CD14-positive monocyte (primary cell): ENCODE data around the gene STMN3. TPM values are rescaled to one million over a fixed set of nuclear protein-coding genes. Genes with fewer than 3 reads are reported as not detected.
A peak's percentile ranks its signal among the peaks of the same experiment; 100 is the strongest.

Experiments used
- DNase-seq, 3 donors: peaks; one replicate each; pipeline ENCODE4 v3.0.0-alpha.2; 2011 to 2022
- H2AFZ ChIP-seq: 2 replicates; pipeline ENCODE4 v1.6.0; 2012; ENCODE audit warnings: mild to moderate bottlenecking, low read depth, low read length, inconsistent platforms; ENCODE audit not compliant: insufficient read depth, poor library complexity, severe bottlenecking
- H3K27ac ChIP-seq, 2 donors: 1 replicate in 1 of 2; 2 replicates in 1 of 2; pipeline ENCODE4 v1.5.1; 2012 to 2013; ENCODE audit warnings: low read length in 2 of 2, control low read depth in 1 of 2, inconsistent platforms in 1 of 2, low read depth in 1 of 2, mild to moderate bottlenecking in 1 of 2
- H3K27me3 ChIP-seq, 2 donors: one replicate each; pipeline versions ENCODE4 v1.6.0 to v1.6.1; 2011 to 2013; ENCODE audit warnings: low read length in 2 of 2; ENCODE audit not compliant: control insufficient read depth in 2 of 2, insufficient read depth in 2 of 2
- H3K36me3 ChIP-seq, 2 donors: replicated peaks in 1 of 2; 1 replicate in 1 of 2; 2 replicates in 1 of 2; pipeline versions ENCODE4 v1.5.1 to v1.6.1; 2012 to 2013; ENCODE audit warnings: low read length in 2 of 2, control low read depth in 1 of 2, inconsistent platforms in 1 of 2, mild to moderate bottlenecking in 1 of 2; ENCODE audit not compliant: insufficient read depth in 2 of 2, control insufficient read depth in 1 of 2
- H3K4me1 ChIP-seq, 2 donors: 1 replicate in 1 of 2; 2 replicates in 1 of 2; pipeline versions ENCODE4 v1.5.1 to v1.6.1; 2012 to 2013; ENCODE audit warnings: low read length in 2 of 2, control low read depth in 1 of 2, inconsistent platforms in 1 of 2, mild to moderate bottlenecking in 1 of 2, moderate library complexity in 1 of 2; ENCODE audit not compliant: insufficient read depth in 2 of 2, control insufficient read depth in 1 of 2
- H3K4me2 ChIP-seq: replicated peaks from 2 replicates; pipeline ENCODE3; 2012; ENCODE audit warnings: low read length, moderate library complexity, mild to moderate bottlenecking; ENCODE audit not compliant: poor library complexity, severe bottlenecking; ENCODE audit errors: extremely low read depth
- H3K4me3 ChIP-seq, 3 experiments: fragments of 200-600 bp in 1 of 3; sonication (generic) in 1 of 3; replicated peaks in 1 of 3; 1 replicate in 2 of 3; 2 replicates in 1 of 3; pipeline ENCODE4 v1.5.1; 2011 to 2013; ENCODE audit warnings: low read length in 3 of 3, mild to moderate bottlenecking in 3 of 3, control low read depth in 2 of 3, low read depth in 2 of 3, inconsistent platforms in 1 of 3, moderate library complexity in 1 of 3
- H3K79me2 ChIP-seq: 2 replicates; pipeline ENCODE4 v1.6.0; 2012; ENCODE audit warnings: mild to moderate bottlenecking, control low read depth, inconsistent platforms, low read length, moderate library complexity; ENCODE audit not compliant: insufficient read depth
- H3K9ac ChIP-seq: 2 replicates; pipeline ENCODE4 v1.6.0; 2017; ENCODE audit warnings: low read length, mild to moderate bottlenecking; ENCODE audit not compliant: insufficient read depth, poor library complexity, severe bottlenecking
- H3K9me3 ChIP-seq, 2 donors: replicated peaks in 1 of 2; 1 replicate in 1 of 2; 2 replicates in 1 of 2; pipeline versions ENCODE4 v1.5.1 to v1.6.1; 2012 to 2013; ENCODE audit warnings: low read length in 2 of 2, control low read depth in 1 of 2; ENCODE audit not compliant: control insufficient read depth in 1 of 2, insufficient read depth in 1 of 2
- H4K20me1 ChIP-seq: 2 replicates; pipeline ENCODE4 v1.6.0; 2012; ENCODE audit warnings: mild to moderate bottlenecking, low read length, control low read depth, moderate library complexity; ENCODE audit not compliant: insufficient read depth
- H3K27ac Mint-ChIP-seq, 7 donors: one replicate each; pipeline ENCODE4 v1.8.0; 2020; ENCODE audit warnings: mild to moderate bottlenecking in 7 of 7, mixed read lengths in 7 of 7, moderate library complexity in 6 of 7, inconsistent platforms in 2 of 7
- H3K27me3 Mint-ChIP-seq, 3 donors: one replicate each; pipeline ENCODE4 v1.8.0; 2021 to 2022; ENCODE audit warnings: low read depth in 3 of 3, mild to moderate bottlenecking in 3 of 3, mixed read lengths in 3 of 3, moderate library complexity in 3 of 3, inconsistent platforms in 1 of 3
- H3K36me3 Mint-ChIP-seq, 2 donors: one replicate each; pipeline ENCODE4 v1.8.0; 2020; ENCODE audit warnings: mixed read lengths in 2 of 2, inconsistent platforms in 1 of 2, mild to moderate bottlenecking in 1 of 2
- H3K4me1 Mint-ChIP-seq: one replicate; pipeline ENCODE4 v1.8.0; 2020; ENCODE audit warnings: mild to moderate bottlenecking, mixed read lengths
- H3K4me3 Mint-ChIP-seq, 2 donors: one replicate each; pipeline ENCODE4 v1.8.0; 2020; ENCODE audit warnings: mild to moderate bottlenecking in 2 of 2, mixed read lengths in 2 of 2, moderate library complexity in 1 of 2
- H3K9me3 Mint-ChIP-seq, 7 donors: one replicate each; pipeline ENCODE4 v1.8.0; 2020 to 2022; ENCODE audit warnings: mixed read lengths in 7 of 7, mild to moderate bottlenecking in 6 of 7, moderate library complexity in 6 of 7, inconsistent platforms in 2 of 7
- CTCF ChIP-seq: fragments of 200-600 bp; IDR thresholded peaks from one replicate; pipeline ENCODE4 v1.8.0; 2022; ENCODE audit warnings: antibody characterized with exemption, mild to moderate bottlenecking
- WGBS: methylation state at CpG from one replicate; pipeline ENCODE4 v1.1.5; 2013; ENCODE audit warnings: missing lambda C conversion rate; ENCODE audit not compliant: insufficient coverage; 5-methylcytosine and 5-hydroxymethylcytosine counted together
- intact Hi-C, 2 donors: fragments of 100-400 bp; cut with micrococcal nuclease; formaldehyde crosslinking; loops; one replicate each; pipeline versions ENCODE4 v1.15.0 to v1.15.1; 2023
- polyA plus RNA-seq, 3 donors: library from polyadenylated mRNA; depleted of rRNA in 1 of 3; unstranded in 2 of 3; stranded (reverse) in 1 of 3; fragments of 300-500 nt in 2 of 3; fragments of >200 nt in 1 of 3; fragmentation: Illumina TruSeq in 2 of 3; gene quantifications; 1 replicate in 2 of 3; 2 replicates in 1 of 3; pipeline ENCODE4 v1.2.3, GENCODE V29; 2012 to 2021

Gene STMN3
- polyA plus RNA-seq, 3 donors = 0.10 to 8.1 (median 0.15) TPM

- DNase-seq = no peak
- Histone ChIP-seq H3K36me3 (peaks cover 62 to 82% of the 10 kb centered on the region in 2 donors), H3K4me1 (no peaks in the 10 kb centered on the region), H3K27ac (no peak overlapping the region), H3K4me2 (no peak overlapping the region), H3K4me3 (no peak overlapping the region), H2AFZ (no peak overlapping the region), H3K79me2 (no peaks in the 10 kb centered on the region), H3K27me3 (no peaks in the 10 kb centered on the region), H4K20me1 (no peaks in the 10 kb centered on the region), H3K9me3 (no peaks in the 10 kb centered on the region), H3K9ac (no peak overlapping the region)
- intact Hi-C loops = no loop called here
- Mint-ChIP-seq H3K4me3 (no peak overlapping the region), H3K4me1 (no peaks in the 10 kb centered on the region), H3K27me3 (peaks cover 0 to 1% (median 0%) of the 10 kb centered on the region in 3 donors), H3K27ac (peak overlapping the region in 1 of 7 donors; percentile 40), H3K36me3 (peaks cover 67 to 84% of the 10 kb centered on the region in 2 donors), H3K9me3 (no peaks in the 10 kb centered on the region)
- TF ChIP-seq CTCF = no peak
- 98% methylated on average over 8 of the region's 14 CpGs for WGBS
These were observed 12.5 kb upstream of the STMN3 start for GRCh38 chr20:63665708-63666107.

- Mint-ChIP-seq H3K9me3 (no peaks in the 10 kb centered on the region), H3K27me3 (peaks cover 0 to 1% (median 0%) of the 10 kb centered on the region in 3 donors), H3K27ac (peak overlapping the region in 1 of 7 donors; percentile 54), H3K36me3 (peaks cover 70 to 86% of the 10 kb centered on the region in 2 donors), H3K4me3 (no peak overlapping the region), H3K4me1 (peaks cover 3% of the 10 kb centered on the region)
- DNase-seq = no peak
- Histone ChIP-seq H3K27ac (no peak overlapping the region), H3K36me3 (peaks cover 62 to 88% of the 10 kb centered on the region in 2 donors), H3K9ac (no peak overlapping the region), H3K79me2 (no peaks in the 10 kb centered on the region), H3K4me2 (no peak overlapping the region), H3K4me1 (no peaks in the 10 kb centered on the region), H3K9me3 (no peaks in the 10 kb centered on the region), H3K27me3 (no peaks in the 10 kb centered on the region), H2AFZ (no peak overlapping the region), H3K4me3 (no peak overlapping the region), H4K20me1 (no peaks in the 10 kb centered on the region)
- WGBS = 84% methylated on average over 13 of the region's 18 CpGs
- TF ChIP-seq CTCF = no peak
- intact Hi-C loops = no loop called here
These were observed 11.8 kb upstream of the STMN3 start for GRCh38 chr20:63664861-63665594.
